Ascending aorta (tissue), 2 donors: Measurements from ENCODE around the gene CRY1. TPM values are rescaled to one million over a fixed set of nuclear protein-coding genes. Genes with fewer than 3 reads are reported as not detected.

Source experiments
- DNase-seq, 2 donors: peaks; one replicate each; pipeline ENCODE4 v3.0.0-alpha.2; 2019; ENCODE audit warnings: low spot score in 2 of 2
- H3K27ac ChIP-seq, 2 donors: fragments of 200-600 bp; sonication (generic); one replicate each; pipeline ENCODE4 v1.5.1; 2016 to 2017; ENCODE audit warnings: mild to moderate bottlenecking in 1 of 2
- H3K27me3 ChIP-seq: fragments of 200-600 bp; sonication (generic); one replicate; pipeline ENCODE4 v1.5.1; 2017
- H3K36me3 ChIP-seq, 2 donors: fragments of 200-600 bp; sonication (generic); one replicate each; pipeline ENCODE4 v1.5.1; 2016
- H3K4me1 ChIP-seq, 2 donors: fragments of 200-600 bp; sonication (generic); one replicate each; pipeline ENCODE4 v1.5.1; 2016 to 2017; ENCODE audit warnings: mild to moderate bottlenecking in 1 of 2
- H3K4me3 ChIP-seq, 2 donors: fragments of 200-600 bp; sonication (generic); one replicate each; pipeline ENCODE4 v1.5.1; 2016 to 2017; ENCODE audit warnings: mild to moderate bottlenecking in 1 of 2
- H3K9me3 ChIP-seq, 2 donors: fragments of 200-600 bp; sonication (generic); one replicate each; pipeline ENCODE4 v1.5.1; 2016
- intact Hi-C: fragments of 100-400 bp; cut with DNase I; formaldehyde crosslinking; loops from one replicate; pipeline ENCODE4 v1.15.1; 2023
- total RNA-seq: library from RNA; depleted of rRNA; stranded (reverse); fragments of >200 nt; gene quantifications from one replicate; pipeline ENCODE4 v1.1.0, GENCODE V29; 2016
- TF ChIP-seq, protein P1 (sequence below), 3 experiments: fragments of 200-600 bp in 2 of 3; fragments of 450-650 bp in 1 of 3; sonication (generic) in 2 of 3; IDR thresholded peaks; one replicate each; pipeline ENCODE4 v1.5.1; 2016 to 2019; ENCODE audit warnings: antibody characterized with exemption in 3 of 3, mild to moderate bottlenecking in 1 of 3, moderate library complexity in 1 of 3

CRY1 gene
- total RNA-seq, 1 donor from 2014 or later: 23.0 TPM

DNA sequence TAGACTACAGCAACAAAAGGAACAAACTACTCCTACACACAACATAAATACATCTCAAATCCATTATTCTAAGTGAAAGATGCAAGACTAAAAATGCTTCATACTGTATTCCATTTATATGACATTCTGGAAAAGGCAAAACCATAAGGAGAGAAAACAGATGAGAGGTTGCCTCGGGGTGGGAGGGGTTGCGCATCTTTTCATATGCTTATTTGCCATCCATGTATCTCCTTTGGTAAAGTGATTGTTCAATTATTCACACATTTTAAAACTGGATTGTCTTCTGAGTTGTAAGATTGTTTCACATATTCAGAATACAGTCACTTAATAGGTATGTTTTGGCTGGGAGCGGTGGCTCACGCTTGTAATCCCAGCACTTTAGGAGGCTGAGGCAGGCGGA, 142.8 kb downstream of the CRY1 start:
- H3K36me3 ChIP-seq: no peaks in the 10 kb centered on the region
- H3K9me3 ChIP-seq: no peaks in the 10 kb centered on the region
- no peak overlapping the region for H3K4me3 ChIP-seq
- H3K4me1 ChIP-seq: no peaks in the 10 kb centered on the region
- no peaks in the 10 kb centered on the region for H3K27me3 ChIP-seq
- no peak overlapping the region for H3K27ac ChIP-seq
- DNase-seq: no peak
- intact Hi-C loops: no loop called here
- TF ChIP-seq, protein P1, sequence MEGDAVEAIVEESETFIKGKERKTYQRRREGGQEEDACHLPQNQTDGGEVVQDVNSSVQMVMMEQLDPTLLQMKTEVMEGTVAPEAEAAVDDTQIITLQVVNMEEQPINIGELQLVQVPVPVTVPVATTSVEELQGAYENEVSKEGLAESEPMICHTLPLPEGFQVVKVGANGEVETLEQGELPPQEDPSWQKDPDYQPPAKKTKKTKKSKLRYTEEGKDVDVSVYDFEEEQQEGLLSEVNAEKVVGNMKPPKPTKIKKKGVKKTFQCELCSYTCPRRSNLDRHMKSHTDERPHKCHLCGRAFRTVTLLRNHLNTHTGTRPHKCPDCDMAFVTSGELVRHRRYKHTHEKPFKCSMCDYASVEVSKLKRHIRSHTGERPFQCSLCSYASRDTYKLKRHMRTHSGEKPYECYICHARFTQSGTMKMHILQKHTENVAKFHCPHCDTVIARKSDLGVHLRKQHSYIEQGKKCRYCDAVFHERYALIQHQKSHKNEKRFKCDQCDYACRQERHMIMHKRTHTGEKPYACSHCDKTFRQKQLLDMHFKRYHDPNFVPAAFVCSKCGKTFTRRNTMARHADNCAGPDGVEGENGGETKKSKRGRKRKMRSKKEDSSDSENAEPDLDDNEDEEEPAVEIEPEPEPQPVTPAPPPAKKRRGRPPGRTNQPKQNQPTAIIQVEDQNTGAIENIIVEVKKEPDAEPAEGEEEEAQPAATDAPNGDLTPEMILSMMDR (IDR thresholded peaks at IDR 0.05): no peak

DNA sequence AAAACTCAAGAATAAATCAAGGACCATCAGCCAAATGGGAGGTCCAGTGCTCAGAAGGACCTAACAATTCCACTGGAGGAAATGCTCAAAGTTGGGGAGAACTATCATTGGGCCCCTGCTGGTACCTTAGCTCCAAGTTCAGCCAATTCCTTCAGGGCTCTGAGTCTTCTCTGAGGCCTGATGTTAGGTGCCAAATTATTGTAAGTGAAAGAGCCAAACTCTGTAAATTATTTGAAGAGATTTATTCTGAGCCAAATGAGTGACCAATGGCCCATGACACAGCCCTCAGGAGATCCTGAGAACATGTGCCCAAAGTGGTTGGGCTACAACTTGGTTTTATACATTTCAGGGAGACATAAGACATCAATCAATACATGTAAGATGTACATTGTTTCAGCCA, 145.9 kb downstream of the CRY1 start:
- TF ChIP-seq, protein P1 (IDR thresholded peaks at IDR 0.05): no peak

DNA sequence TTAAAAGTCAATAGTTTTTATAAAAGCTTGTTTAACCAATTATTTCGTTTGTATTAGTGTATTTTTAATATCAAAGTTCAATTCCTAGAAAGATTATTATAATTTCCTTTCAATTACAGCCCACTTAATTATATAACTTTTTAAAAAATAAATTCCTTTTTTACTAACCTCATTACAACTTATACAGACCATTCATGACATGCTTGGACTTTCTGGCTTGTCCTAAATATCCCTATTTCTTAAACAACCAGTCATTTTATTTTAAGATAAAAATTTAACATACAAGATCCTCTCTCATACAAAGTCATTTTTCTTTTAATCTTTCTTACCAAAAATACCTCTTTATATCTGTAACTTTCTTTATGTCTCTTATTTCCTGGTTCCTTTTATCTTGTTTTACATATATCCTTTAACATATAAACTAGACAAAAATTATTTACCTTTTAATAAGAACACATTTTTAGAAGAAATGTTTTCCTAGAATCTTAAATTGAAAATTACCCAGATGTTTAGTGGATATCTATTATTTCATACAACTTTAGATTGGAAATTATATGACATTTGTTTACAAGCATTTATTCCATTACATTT, 148.0 kb downstream of the CRY1 start:
- TF ChIP-seq, protein P1 (IDR thresholded peaks at IDR 0.05): no peak
- no peak for DNase-seq
- H3K27me3 ChIP-seq: no peaks in the 10 kb centered on the region
- H3K9me3 ChIP-seq: no peaks in the 10 kb centered on the region
- no peak overlapping the region for H3K27ac ChIP-seq
- no peak overlapping the region for H3K4me3 ChIP-seq
- no peaks in the 10 kb centered on the region for H3K36me3 ChIP-seq
- H3K4me1 ChIP-seq: peaks cover 0 to 7% of the 10 kb centered on the region in 2 donors
- intact Hi-C loops: no loop called here

More for the DNA sequence above, 145.9 kb downstream of the CRY1 start:
- intact Hi-C loops: no loop called here
- no peaks in the 10 kb centered on the region for H3K36me3 ChIP-seq
- no peaks in the 10 kb centered on the region for H3K27me3 ChIP-seq
- no peak overlapping the region for H3K27ac ChIP-seq
- H3K4me3 ChIP-seq: no peak overlapping the region
- H3K4me1 ChIP-seq: no peaks in the 10 kb centered on the region
- DNase-seq: no peak
- no peaks in the 10 kb centered on the region for H3K9me3 ChIP-seq

DNA sequence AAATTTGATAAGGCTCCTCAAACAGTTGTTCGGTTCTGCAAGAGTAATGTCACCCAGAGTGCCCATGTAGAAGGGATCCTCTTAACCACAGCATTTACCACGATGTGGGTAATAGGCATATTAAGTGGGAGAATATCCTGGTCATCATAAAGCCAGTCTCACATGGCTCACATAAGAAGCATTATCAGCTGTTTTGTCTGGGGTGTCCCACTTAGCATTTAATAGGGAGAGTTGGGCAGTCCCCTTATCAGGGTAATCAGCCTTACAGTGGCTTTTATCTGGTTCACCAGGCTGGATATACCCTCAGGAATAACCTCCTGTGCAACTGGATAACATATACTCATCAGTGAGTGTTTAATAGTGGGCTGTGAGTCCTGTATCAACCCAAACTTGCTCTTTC, 150.6 kb downstream of the CRY1 start:
- H3K27me3 ChIP-seq: no peaks in the 10 kb centered on the region
- DNase-seq: no peak
- H3K36me3 ChIP-seq: no peaks in the 10 kb centered on the region
- H3K9me3 ChIP-seq: no peaks in the 10 kb centered on the region
- H3K4me3 ChIP-seq: no peak overlapping the region
- intact Hi-C loops: no loop called here
- no peak overlapping the region for H3K27ac ChIP-seq
- peaks cover 0 to 7% of the 10 kb centered on the region in 2 donors for H3K4me1 ChIP-seq
- TF ChIP-seq, protein P1 (IDR thresholded peaks at IDR 0.05): no peak

DNA sequence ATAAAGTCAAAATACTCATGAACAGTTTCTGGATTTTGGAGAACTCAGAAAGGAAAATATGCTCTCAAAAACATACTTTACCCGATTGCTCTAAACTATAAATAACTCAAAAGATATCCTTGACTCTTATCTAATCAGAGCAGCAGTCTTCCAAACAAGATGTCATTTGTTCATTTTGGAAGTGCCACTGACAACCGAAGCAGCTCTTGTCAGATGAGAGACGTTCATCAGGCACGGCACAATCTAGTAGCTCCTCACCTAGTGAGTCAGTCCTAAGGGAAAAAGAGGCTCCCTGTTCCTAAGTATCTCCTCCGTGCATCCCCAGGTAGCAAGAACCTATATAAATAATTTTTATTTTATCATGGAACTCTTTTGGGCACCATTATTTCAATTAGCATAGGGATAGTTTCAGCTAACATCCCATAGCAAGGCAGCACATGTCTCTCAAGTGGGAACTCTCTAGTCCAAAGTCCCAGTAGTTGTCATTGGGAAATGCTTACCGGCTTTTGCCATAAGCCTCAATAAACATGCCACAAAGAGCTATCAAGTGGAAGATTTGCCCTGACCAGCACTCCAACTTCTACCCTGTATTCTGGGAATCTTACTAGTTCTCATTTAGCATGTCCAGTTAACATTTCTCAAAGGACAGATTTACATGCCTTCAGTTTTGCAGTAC, 151.7 kb downstream of the CRY1 start:
- TF ChIP-seq, protein P1 (IDR thresholded peaks at IDR 0.05): no peak
- Histone ChIP-seq H3K4me3 (no peak overlapping the region), H3K27me3 (no peaks in the 10 kb centered on the region), H3K27ac (peak overlapping the region; percentile 39 to 43), H3K4me1 (peaks cover 0 to 7% of the 10 kb centered on the region in 2 donors), H3K9me3 (no peaks in the 10 kb centered on the region), H3K36me3 (no peaks in the 10 kb centered on the region)
- DNase-seq: no peak
- intact Hi-C loops: no loop called here

Other genes starting within 250 kb of the CRY1 start
- gene TMEM263, start 137.6 kb downstream of the CRY1 start, total RNA-seq: 27.0 TPM
- gene MTERF2, start 106.4 kb downstream of the CRY1 start, total RNA-seq: 3.1 TPM